Mucosa of rectum (tissue), 2 donors: ENCODE data around the gene NR6A1.

ENCODE experiments used
- H3K27ac ChIP-seq, 2 donors: one replicate each; pipeline ENCODE4 v1.7.0; 2013; ENCODE audit warnings: inconsistent platforms in 2 of 2, low read depth in 2 of 2, low read length in 2 of 2
- H3K27me3 ChIP-seq, 2 donors: one replicate each; pipeline ENCODE4 v1.7.0; 2013; ENCODE audit warnings: low read length in 2 of 2; ENCODE audit not compliant: control insufficient read depth in 2 of 2, insufficient read depth in 2 of 2
- H3K36me3 ChIP-seq, 2 donors: one replicate each; pipeline ENCODE4 v1.7.0; 2013; ENCODE audit warnings: low read length in 2 of 2; ENCODE audit not compliant: control insufficient read depth in 2 of 2, insufficient read depth in 2 of 2
- H3K4me1 ChIP-seq, 2 donors: one replicate each; pipeline ENCODE4 v1.7.0; 2013; ENCODE audit warnings: low read length in 2 of 2, mild to moderate bottlenecking in 1 of 2; ENCODE audit not compliant: control insufficient read depth in 2 of 2, insufficient read depth in 2 of 2
- H3K4me3 ChIP-seq, 2 donors: one replicate each; pipeline ENCODE4 v1.7.0; 2013; ENCODE audit warnings: low read length in 2 of 2
- H3K9ac ChIP-seq, 2 donors: one replicate each; pipeline ENCODE4 v1.7.0; 2013; ENCODE audit warnings: low read length in 2 of 2, low read depth in 1 of 2, mild to moderate bottlenecking in 1 of 2
- H3K9me3 ChIP-seq, 2 donors: one replicate each; pipeline ENCODE4 v1.7.0; 2013; ENCODE audit warnings: low read length in 2 of 2; ENCODE audit not compliant: control insufficient read depth in 2 of 2
- donor health status: healthy.
- donor health status: Normal muscosa, but diverticular disease.

NR6A1 gene

DNA sequence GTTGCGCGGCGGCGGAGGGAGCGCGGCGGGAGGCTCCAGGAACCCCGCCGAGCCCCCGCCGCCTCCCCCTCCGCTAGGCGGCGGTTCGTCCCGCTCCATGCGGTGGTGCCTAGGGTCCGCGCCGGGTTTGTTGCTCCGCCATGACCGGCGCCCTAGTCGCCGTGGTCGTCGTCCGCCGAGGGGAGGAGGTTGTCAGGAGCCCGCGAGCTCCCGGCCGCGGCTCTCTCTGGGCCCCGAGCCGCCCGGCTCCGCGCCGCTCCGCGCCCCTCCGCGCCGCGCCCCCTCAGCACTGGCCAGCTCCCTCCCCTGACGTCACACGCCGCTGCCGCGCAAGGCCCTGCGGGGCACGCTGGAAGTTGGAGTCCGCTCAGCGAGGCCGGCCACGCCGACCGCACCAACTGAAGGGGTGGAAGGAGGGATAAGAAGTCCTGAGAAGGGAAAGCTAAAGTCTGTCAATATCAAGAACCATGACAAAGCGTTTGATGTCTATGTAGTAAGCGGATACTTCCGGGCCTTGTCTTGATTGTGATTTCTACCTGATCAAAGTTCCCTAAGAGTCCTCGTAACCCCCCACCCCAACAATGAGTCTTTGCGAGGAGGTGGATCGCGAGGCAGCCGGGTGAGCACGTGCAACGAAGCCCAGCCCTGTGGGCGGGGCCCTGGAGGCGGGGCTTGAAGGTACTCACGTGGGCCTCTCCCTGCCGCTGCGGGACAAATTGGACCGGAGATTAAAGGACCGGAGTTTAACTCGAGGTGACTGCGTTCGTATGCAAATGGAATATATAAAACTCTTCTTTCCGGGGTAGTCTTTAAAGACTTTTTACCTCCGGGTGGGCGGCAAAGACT, at the start of gene NR6A1:
Gene NR6A1 (minus strand): TSS at position 291 of the 846 bp plus-strand sequence.
- no peaks in the 10 kb centered on the region for H3K36me3 ChIP-seq
- peak within 1 kb of the TSS; percentile 86 to 87 for H3K27ac ChIP-seq
- H3K9me3 ChIP-seq, result no peaks in the 10 kb centered on the region
- H3K4me3 ChIP-seq, result peak within 1 kb of the TSS; percentile 86 to 87
- H3K9ac ChIP-seq, result peak within 1 kb of the TSS; percentile 65 to 88
- H3K4me1 ChIP-seq, result peaks cover 2 to 11% of the 10 kb centered on the region in 2 donors
- peaks cover 5 to 9% of the 10 kb centered on the region in 2 donors for H3K27me3 ChIP-seq

DNA sequence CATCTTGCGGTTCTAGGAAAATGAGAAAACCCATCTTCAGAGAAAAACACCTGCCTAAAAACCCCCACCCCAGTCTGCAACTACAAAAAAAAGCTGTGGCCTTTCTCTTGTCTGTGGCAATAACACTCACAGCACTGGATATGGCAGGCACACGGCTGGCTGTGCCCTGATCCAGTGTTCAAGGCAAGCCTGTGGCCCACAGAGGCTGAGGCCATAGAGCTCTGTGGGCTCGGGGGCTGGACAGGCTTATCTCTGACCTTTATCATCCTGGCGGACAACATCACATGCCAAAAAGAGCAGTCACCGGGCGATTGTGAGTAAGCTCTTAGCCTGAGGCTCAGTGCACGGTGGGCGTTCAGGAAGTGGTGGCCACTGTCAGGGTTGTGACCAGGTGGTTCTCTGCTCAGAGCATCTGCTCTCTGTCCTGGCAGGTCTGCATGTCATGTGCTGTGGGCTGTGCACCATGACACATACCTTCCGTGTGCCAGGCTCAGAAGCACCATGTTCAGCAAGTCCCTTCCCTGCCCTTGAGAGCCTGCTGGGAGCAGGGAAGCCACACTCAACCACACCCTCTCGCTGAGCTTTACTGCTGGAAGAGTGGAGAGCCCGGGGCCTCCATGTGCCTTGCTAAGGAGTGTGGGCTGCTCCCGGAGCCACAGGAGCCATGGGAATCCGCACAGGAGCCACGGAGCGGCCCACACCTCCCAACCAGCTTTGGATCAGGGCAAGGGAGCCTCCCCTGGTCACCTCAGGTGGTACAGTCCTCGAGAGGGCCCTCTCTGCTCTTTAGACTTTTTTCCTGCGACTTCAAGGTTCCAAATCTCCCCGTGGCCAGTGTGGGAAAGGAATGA, 47.5 kb upstream of the NR6A1 start:
- Histone ChIP-seq H3K4me3 (no peak overlapping the region), H3K9me3 (no peaks in the 10 kb centered on the region), H3K27me3 (no peaks in the 10 kb centered on the region), H3K36me3 (no peaks in the 10 kb centered on the region), H3K9ac (no peak overlapping the region), H3K27ac (peak overlapping the region in 1 of 2 donors; percentile 23), H3K4me1 (peaks cover 0 to 2% of the 10 kb centered on the region in 2 donors)

DNA sequence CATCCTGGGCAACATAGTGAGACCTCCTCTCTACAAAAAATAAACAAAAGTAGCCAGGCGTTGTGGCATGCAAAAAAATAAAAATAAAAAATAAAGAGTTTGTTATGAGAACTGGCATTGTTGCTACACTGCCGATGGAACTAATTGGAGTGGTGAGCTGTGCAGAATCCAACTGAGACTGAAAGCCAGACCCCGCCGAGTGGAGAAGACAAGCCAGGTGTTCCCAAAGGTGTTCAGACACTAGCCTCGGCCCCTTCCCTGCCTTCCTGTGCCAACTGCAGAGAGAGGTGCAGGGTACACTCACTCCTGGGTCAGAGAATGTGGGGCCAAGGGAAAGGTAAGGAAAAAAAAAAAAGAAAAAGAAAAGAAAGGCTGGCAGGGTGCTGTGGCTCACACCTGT, 44.5 kb upstream of the NR6A1 start:
- no peak overlapping the region for H3K4me3 ChIP-seq
- H3K36me3 ChIP-seq, result no peaks in the 10 kb centered on the region
- no peak overlapping the region for H3K27ac ChIP-seq
- H3K4me1 ChIP-seq, result peaks cover 0 to 2% of the 10 kb centered on the region in 2 donors
- H3K9ac ChIP-seq, result no peak overlapping the region
- H3K27me3 ChIP-seq, result no peaks in the 10 kb centered on the region
- H3K9me3 ChIP-seq, result no peaks in the 10 kb centered on the region

GRCh38 chr9:124814164-124814535, 43.0 kb upstream of the NR6A1 start:
- no peaks in the 10 kb centered on the region for H3K27me3 ChIP-seq
- H3K4me1 ChIP-seq, result peaks cover 0 to 2% of the 10 kb centered on the region in 2 donors
- no peaks in the 10 kb centered on the region for H3K9me3 ChIP-seq
- H3K27ac ChIP-seq, result no peak overlapping the region
- H3K36me3 ChIP-seq, result no peaks in the 10 kb centered on the region
- no peak overlapping the region for H3K4me3 ChIP-seq
- no peak overlapping the region for H3K9ac ChIP-seq

- H3K4me3 ChIP-seq, result no peak overlapping the region
- no peaks in the 10 kb centered on the region for H3K9me3 ChIP-seq
- H3K27me3 ChIP-seq, result no peaks in the 10 kb centered on the region
- no peaks in the 10 kb centered on the region for H3K36me3 ChIP-seq
- no peaks in the 10 kb centered on the region for H3K4me1 ChIP-seq
- no peak overlapping the region for H3K27ac ChIP-seq
- H3K9ac ChIP-seq, result no peak overlapping the region
Measured at GRCh38 chr9:124813501-124814163, 42.5 kb upstream of the NR6A1 start.

DNA sequence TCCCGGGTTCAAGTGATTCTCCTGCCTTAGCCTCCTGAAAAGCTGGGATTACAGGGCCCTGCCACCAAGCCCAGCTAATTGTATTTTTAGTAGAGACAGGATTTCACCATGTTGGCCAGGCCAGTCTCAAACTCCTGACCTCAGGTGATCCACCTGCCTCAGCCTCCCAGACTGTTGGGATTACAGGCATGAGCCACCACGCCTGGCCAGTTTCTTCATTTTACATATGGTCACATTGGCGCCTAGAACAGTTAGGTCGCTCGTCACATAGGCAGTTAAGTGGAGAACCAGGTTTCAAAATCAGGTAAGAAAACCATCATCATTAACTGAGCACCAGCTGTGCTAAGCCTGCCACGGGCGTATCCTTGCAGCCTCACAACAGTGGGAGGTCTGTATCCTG, 41.9 kb upstream of the NR6A1 start:
- Histone ChIP-seq H3K36me3 (no peaks in the 10 kb centered on the region), H3K27ac (no peak overlapping the region), H3K9ac (no peak overlapping the region), H3K27me3 (no peaks in the 10 kb centered on the region), H3K9me3 (no peaks in the 10 kb centered on the region), H3K4me1 (no peaks in the 10 kb centered on the region), H3K4me3 (no peak overlapping the region)

GRCh38 chr9:124812441-124812876, 41.3 kb upstream of the NR6A1 start:
- no peak overlapping the region for H3K27ac ChIP-seq
- H3K9ac ChIP-seq, result no peak overlapping the region
- no peaks in the 10 kb centered on the region for H3K4me1 ChIP-seq

GRCh38 chr9:124810663-124811355, 39.7 kb upstream of the NR6A1 start:
- Histone ChIP-seq H3K4me3 (no peak overlapping the region), H3K9me3 (no peaks in the 10 kb centered on the region), H3K27ac (peak overlapping the region; percentile 7 to 24), H3K9ac (no peak overlapping the region), H3K4me1 (no peaks in the 10 kb centered on the region), H3K27me3 (no peaks in the 10 kb centered on the region), H3K36me3 (no peaks in the 10 kb centered on the region)

More at GRCh38 chr9:124812441-124812876, 41.3 kb upstream of the NR6A1 start:
- Histone ChIP-seq H3K36me3 (no peaks in the 10 kb centered on the region), H3K4me3 (no peak overlapping the region), H3K9me3 (no peaks in the 10 kb centered on the region), H3K27me3 (no peaks in the 10 kb centered on the region)

GRCh38 chr9:124809741-124810500, 38.8 kb upstream of the NR6A1 start:
- Histone ChIP-seq H3K4me3 (no peak overlapping the region), H3K36me3 (no peaks in the 10 kb centered on the region), H3K27ac (peak overlapping the region in 1 of 2 donors; percentile 6), H3K9me3 (no peaks in the 10 kb centered on the region), H3K9ac (no peak overlapping the region), H3K4me1 (no peaks in the 10 kb centered on the region), H3K27me3 (no peaks in the 10 kb centered on the region)
